ENCODE measurements around the gene CTIF.

DNA sequence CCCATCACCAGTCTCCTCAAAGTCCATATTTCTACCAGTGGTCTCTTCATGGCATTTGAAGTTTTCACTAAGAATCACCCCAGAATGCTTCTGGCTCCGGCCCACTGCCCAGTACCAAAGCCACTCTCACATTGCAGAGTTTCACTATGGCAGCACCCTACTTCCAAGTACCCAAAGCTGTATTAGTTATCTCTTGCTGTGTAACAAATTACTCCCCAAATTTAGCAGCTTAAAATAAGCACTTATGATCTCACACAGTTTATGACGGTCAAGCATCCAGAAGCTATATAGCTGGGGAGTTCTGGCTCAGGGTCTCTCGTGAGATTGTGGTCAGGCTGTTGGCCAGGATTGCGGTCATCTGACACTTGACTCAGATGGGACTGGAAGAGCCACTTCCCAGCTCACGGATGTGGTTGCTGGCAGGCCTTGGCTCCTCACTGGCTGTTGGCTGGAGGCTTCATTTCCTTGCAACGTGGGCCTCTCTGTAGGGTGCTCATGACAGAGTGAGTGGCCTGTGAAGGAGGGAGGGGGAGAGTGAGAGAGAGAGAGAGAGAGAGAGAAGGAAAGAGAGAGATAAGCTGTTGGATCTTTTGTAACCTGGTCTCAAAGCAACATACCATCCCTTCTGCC is 189.5 kb downstream of the CTIF start:
- TF ChIP-seq, protein P1, sequence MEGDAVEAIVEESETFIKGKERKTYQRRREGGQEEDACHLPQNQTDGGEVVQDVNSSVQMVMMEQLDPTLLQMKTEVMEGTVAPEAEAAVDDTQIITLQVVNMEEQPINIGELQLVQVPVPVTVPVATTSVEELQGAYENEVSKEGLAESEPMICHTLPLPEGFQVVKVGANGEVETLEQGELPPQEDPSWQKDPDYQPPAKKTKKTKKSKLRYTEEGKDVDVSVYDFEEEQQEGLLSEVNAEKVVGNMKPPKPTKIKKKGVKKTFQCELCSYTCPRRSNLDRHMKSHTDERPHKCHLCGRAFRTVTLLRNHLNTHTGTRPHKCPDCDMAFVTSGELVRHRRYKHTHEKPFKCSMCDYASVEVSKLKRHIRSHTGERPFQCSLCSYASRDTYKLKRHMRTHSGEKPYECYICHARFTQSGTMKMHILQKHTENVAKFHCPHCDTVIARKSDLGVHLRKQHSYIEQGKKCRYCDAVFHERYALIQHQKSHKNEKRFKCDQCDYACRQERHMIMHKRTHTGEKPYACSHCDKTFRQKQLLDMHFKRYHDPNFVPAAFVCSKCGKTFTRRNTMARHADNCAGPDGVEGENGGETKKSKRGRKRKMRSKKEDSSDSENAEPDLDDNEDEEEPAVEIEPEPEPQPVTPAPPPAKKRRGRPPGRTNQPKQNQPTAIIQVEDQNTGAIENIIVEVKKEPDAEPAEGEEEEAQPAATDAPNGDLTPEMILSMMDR (IDR thresholded peaks at IDR 0.05), result no peak
- TF ChIP-seq ZFX (IDR thresholded peaks at IDR 0.05; ENCODE audit: borderline replicate concordance), result no peak

All from 22Rv1 (cell line).